Fibroblast of skin of left biceps (primary cell): ENCODE data around the gene C11orf58.

Source experiments
- DNase-seq, 2 experiments: peaks; one replicate each; pipeline ENCODE4 v3.0.0-alpha.2; 2013; ENCODE audit warnings: low read depth in 2 of 2

C11orf58 gene

DNA sequence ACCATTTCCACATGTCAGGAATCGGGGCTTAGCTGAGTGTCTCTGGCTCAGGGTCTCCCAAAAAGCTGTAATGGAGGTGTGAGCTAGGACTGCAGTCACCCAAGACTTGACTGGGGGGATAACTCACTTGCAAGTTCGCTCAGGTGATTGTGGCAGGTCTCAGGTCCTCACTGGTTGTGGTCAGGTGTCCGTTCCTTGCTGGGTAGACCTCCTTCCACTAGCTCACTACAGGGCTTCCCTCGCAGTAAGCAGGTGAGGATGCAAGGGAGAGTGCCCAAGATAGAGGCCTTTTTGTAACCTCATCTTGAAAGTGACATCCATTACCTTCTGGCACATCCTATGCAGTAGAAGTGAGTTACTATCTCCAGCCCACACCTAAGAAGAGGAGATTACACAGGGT is 29.5 kb downstream of the C11orf58 start:
- DNase-seq, result no peak

DNA sequence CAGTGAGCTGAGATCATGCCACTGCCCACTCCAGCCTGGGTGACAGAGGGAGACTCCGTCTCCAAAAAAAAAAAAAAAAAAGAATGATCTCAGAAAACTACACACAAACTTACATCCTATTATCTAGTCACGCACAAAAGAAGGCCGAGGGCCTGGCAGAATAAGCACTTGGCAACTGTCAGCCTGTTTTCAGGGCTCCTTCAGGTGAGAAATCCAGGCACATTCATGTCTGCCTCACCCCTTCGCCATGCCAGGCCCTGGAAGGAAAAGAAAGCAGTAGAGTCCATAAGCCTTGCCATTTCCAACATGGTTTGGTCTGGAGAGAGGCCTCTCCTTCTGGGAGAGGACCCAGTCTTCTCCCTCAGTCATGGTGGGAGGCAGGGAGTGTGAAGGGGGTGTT is 30.9 kb downstream of the C11orf58 start:
- no peak for DNase-seq

DNA sequence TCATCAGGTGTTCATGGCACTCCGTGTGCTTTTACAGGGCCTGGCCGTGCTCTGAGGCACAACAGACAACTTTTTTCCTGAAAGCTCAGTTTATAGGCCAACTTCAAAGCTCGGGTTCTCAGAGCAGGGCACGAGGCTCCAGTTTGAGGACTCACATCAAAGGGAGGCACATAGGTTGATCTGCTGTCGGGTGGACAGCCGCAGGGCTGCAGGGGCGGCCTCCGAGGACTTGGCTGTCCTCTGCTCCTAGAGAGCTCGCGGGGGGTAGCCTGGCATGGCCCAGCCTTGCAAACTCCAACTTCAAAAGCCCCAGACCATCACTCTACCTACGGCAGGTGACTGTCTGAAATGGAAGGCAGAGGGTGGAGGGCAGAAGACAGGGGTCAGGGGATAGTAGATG is 31.6 kb downstream of the C11orf58 start:
- no peak for DNase-seq

DNA sequence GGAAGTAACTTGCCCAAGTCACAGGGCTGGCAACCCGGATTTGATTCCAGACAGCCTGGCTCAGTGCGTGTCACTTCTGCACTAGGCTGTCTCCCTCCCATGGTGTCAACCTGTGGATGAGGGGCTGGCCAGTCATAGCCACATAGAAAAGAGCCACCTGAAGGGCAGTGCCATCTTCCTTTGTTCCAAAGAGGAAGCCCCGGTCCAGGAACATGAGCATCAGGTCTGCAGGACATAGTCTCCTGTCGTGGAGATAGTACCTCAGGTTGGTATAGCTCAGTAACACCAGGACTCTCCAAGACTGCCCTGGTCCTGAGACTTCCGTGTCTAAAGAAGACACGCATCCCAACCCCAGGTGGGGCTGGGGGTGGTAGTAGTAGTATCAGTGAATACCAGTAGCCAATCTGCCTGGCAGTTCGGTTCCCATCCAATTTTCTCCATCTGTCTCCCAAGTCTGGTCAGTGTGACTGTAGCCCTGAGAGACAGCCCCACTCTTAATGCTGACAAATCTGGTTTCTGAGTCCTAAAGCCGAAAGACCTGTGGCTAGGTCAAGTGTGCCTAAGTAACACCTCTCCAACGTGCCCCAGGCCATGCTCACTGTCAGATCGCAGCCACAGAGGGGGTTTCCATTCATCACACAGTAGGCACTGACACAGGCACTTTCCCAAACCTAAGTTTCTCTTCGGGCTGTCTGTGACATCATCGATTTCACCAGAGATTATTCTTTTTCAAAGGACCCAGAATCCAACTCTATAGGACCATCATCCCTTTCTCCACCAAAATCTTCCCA is 33.1 kb downstream of the C11orf58 start:
- no peak for DNase-seq

DNA sequence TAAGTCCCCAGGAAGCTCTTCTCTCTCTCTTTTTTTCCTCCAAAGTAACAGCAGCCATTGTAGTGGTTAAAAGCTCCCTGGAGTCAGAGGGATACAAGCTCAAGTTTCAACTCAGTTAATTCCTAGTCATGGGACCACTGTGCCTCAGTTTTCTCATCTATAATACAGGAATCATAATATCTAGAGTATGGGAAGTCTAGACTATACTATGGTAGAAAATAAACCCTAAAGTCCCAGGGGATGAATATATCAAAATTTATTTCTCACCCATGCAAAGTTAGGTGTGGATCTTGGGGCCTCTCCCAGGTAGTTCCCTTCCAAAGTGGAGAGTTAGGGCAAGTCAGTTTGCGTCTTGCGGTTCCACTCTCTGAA is 33.7 kb downstream of the C11orf58 start:
- no peak for DNase-seq

DNA sequence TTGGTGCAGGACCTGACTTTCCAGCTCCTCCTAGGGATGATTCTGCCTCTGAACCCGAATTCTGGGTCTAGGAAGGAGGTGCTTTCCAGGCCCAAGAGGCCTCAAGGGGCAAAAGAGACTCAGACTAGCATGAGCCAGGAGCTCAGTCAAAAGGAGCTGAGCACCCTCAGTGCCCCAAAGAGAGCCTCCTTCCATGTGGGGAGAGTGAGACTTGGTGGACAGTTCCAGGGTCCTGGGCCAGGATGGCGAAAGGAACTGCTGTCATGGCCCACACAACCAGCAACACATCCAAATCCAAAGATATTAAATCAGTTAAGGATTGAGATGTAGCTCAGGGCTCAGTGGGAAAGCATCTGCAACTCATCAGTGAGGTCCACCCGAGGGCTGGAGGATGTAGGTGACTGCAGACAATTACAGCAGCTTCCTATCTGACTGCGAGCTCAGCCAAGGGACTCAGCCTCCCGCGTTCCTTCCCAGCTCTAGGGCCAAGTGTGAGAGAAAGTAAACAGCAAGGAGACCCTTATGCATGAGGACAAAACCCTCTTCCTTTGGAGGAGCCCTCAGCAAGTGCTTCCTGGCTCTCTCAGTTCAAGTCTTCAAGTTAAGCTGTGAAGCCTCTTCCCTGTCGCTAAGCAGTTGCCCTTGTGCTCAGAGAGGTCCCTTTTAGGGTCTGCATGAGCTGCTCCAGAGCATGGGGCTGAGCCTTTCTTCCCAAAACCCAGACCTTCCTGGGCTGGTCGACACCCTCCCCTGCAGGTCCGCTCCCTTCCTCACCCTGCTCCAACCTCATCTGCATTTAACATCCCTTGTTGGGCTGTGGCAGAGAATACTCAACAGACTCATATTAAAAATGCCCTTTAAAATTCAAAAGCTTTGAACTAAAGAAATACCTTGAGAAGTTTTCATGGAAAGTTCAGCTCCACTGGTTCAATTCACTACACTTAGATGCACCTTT is 35.8 kb downstream of the C11orf58 start:
- DNase-seq, result no peak

DNA sequence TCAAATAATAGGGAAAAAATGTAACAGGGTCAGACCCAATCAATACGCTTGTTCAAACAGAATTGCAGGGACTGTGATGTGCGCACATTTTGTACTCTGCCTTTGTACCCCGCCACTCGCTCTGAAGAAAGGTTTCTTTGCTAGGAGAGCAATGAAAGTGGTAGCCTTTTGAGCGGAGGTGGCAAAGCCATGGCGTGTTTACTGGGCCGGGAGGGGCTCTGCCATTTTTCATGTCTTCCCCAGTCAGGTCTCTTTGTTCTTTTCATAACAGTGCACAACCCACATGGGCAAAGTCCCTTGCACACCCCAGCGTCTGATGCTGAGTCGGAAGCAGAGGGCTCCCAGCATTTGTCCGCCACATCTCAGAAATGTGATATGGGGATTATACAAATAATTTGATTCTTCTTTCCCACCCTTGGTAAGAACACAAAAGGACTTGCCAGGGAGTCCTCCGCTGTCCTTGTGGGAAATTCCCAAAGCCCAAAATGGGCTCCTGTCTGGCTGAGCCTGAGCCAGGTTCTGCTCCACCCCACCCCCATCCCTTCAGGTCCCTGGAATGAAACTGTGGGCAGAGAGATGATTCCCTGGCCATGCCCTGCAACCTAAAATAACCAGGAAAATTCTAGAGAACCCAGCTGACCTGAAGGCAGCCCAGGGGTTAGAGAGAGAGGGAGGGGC is 36.6 kb downstream of the C11orf58 start:
- DNase-seq, result no peak

DNA sequence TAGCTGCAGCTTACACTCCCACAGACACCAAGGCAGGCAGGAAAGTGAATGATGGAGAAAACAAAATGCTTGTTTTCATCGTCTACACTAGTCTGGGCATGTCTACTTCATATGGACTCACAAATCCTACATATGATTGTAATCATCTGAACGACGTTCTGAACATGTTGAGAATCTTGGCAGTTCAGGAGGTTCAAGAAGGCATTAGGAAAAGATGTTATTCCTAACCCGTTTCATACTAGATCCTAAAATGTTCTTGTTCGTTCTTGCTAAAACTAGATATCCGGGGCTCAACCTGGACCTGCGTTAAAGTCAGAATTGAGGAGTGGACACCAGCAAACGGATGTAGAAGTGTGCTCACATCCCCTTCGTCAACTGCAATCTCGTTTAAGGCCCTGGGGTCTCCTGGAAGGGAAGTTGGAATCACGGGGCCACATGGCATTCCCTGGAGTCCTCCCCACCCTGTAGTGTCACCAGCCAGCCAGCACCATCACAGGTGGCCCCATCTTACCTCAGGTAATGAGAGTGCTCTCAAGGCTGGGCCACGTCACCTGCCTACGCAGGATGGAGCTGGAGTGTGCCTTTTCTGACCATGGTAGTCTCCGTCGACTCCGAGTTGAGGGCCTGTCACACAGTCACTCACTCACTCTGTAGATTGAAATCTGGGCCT is 37.3 kb downstream of the C11orf58 start:
- no peak for DNase-seq

DNA sequence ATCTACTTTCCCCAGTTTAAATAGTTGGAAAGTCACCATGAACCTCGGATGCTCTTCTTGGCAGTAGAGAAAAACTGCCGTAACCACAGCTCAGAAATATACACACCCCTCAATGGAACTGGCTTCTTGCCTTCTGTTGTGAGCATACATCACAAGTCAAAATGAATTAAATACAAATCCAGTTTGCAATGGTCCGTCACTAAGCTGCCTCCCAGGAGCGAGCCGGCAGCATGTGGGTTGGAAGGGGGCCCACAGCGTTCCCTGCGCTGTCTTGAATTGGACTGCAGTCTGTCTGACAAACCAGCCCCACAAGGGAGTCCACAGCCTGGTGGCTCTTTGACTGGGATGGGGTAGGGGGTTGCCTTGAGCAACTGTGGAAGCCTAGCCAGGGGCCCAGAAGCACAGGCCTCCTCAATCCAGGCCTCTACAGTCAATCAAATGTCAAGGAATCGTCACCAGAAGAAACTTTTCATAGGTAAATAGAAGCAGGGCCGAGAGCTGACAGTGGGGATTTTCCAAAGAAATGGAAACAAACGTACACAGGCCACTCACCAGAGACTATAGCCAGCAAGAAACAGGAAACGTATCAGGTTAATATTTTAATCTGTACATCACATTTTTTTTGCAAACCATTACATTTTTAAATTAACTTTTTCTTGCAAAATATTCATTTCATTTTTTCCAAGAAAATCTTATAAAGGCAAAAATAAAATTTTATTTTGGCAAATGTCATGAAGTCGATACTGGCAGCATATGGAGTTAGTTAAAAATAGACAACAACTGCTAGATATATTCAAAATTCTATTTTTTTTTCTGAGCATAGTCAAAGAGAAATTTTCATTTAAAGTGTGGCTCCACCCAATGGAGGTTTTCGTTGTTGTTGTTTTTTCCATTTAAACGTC is 38.5 kb downstream of the C11orf58 start:
- peak; percentile 80 for DNase-seq

DNA sequence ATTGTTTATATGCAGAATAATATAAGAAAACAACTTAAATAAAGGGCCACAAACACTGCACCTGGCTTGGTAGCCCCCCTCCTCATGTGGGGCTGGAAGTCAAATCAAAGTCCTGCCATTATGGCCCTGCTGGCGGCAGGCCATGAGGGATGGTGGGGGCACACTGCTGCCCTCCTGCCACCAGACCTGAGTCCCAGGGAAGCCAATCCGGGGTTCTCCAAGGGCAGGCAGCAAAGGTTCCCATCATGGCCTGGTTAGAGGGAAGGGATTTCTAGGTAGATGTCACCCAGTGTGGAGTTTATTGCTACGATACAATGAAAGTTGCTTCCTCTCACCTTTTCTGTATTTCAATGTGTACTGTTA is 39.1 kb downstream of the C11orf58 start:
- no peak for DNase-seq

DNA sequence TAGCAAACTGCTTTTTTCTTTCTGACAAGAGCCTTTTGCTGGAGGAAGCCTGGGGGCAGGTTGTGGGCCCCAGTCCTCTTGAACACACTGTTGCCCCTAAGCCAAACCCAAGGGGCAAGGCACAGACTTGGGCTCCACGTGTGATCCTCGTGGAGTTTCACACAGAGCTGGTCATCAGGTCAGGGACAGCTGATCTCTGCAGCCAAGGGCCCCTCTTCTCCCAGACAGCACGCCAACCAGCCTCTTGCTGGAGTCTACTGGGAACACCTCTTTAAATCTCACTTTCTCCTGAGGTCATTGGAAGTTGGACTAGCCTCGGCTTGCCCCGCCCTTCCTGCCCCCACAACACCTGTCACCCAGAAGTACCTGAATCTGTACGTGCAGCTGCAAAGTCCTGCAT is 39.8 kb downstream of the C11orf58 start:
- no peak for DNase-seq

DNA sequence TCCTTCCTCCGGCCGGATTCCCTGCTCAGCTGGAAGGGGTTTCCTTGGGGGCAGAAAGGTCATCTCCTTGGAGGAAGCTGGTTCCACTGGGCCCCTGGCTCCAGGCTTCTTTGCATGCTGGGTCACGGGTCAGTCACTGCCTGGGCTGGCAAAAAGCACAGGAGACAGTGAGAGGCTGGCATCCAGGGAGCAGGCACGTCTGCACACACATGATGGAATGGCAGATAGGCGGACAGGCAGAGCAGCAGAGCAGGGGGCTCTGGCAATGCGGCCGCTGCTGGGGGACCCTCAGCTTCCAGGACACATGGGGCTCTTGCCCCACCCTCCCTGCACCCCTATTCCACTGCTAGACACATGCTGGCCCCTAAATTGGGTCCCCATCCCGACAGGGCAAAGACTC is 40.4 kb downstream of the C11orf58 start:
- no peak for DNase-seq

DNA sequence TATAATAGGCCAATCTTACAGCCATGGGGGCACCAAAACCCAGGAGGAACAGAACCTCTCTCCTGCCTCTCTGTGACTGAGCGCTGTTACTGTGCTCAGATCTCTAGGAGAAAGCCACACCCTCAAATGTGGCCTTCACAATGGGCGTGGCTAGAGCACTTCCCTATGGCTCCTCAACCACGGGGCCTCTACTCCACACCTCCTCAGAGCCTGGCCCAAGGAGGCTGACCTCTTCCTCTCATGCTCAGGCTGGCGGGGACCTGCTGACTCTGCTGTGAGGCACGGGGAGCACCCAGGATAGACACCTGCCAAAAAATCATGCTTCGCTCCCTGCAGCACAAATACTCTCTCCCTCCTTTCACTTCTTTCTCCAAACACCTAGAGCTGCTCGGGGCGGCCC is 41.0 kb downstream of the C11orf58 start:
- DNase-seq, result no peak

DNA sequence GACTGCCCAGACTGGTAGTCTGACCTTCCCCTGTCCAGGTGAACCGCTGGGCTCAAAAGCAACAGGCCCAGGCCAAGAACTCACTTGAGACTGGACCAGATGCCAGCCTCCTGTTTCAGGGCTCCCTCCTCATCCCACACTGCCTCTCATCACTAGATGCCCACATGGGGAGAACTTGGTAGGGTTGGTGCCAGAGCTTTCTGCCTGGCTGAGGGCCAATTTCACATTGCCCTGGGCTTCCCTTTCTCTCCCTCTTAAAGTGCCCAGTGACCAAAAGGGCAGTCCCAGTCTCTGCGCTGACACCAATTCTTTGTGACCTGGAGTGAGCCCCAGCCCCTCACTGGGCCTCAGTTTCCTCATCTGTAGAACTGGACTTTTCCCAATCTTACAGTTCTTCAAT is 41.7 kb downstream of the C11orf58 start:
- DNase-seq, result no peak

DNA sequence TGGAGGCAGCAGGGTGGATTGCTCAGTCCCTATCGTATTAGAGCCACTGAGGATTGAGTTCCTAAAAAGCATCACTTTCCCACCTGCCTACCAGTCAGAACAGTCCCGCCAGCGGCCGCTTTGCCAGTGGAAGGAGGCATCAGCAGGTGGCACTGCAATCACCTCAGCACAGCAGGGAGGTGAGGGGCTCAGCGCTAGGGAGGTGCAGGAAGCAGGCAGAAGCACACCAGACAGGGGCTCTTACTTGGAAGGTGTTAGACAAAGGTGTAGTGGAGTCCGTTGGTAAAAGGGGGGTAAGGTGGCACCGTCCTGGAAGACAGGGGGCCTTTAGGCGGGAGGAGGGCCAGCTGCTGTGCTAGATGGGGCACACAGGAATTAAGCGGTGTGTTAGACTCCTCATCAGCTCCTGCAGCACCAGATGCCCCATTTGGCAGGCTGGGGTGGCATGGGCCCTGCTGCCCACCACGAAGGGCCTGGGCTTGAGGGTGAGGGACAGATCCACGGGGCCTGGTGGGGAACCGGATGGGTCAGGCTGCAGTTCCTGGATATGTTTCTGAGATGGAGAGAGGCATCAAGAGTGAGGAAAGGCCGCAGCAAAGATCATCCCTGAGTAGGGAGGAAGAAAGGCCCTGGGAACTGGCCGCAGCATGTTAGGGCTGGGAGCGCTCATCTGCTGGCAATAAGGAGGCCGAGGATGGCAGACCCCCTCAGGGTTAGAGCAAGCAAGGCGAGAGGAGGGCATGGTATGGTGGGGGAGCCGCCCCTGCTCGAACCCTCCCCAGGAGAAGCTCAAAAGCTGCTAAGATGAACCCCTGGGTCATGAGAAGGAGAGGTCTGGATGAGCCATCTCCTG is 42.5 kb downstream of the C11orf58 start:
- no peak for DNase-seq

DNA sequence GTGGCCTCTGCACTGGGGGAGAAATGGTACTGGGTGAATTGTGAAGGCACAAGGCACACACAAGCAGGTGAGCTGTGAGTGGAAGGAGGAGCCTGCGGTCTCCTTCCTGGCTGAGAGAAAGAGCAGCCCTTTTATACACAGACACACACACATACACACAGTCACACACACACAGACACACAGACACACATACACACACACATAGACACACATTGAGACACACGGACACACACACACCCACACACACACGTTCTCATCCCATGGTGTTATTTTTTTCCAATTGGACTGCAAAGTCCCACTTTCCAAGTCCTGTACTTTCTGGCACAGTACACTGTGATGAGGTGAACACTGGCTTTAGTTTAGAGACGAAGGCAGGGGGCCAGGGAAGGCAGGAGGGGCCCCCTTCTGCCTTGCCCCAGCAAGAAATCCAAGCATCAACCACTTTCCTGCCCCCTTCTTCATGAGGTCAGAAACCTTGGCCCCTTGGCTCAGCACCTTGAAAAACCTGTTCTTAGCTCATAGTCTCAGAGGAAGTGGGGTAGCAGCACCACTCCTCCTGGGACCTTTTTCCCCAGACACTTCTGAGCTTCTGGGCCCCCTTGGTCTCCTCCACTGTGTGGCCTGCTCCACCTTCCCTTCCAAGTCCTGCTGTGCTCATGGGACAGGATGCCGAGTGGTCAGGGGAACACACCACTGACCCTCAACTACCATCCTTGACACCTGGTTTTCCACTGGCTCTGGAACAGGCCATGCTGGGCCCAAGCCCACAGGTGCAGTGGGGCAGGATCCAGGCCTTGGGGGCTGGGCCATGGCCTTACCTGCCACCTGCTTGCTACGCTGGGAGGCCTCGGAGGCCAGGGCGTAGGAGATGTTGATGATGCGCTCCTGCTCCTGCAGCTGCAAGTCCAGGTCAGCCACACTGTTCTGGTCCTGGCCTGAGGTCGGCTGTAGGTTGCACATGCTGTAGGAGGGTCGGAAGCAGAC is 43.8 kb downstream of the C11orf58 start:
- no peak for DNase-seq

DNA sequence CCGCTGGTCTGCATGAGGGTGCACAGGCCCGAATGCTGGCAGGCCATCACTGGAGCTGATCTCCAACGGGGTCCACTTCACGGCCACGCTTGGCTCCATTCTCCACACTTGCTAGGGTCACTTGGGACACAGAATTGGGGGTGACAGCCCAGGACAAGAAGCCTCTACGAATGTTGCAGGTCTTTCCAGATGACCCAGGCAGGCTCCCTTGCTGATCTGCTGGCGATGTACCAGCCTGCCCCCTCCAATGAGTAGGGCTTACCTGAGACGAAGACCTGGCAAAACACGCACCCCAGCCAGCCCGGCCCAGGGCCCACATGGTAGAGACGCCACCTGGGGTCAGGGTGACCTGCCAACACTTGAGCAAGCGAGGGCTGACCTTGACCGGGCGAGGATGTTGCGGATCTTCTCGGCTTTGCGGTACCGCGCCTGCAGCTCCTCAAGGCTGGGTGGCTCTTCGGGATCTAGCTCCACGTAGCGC is 44.9 kb downstream of the C11orf58 start:
- DNase-seq, result no peak

DNA sequence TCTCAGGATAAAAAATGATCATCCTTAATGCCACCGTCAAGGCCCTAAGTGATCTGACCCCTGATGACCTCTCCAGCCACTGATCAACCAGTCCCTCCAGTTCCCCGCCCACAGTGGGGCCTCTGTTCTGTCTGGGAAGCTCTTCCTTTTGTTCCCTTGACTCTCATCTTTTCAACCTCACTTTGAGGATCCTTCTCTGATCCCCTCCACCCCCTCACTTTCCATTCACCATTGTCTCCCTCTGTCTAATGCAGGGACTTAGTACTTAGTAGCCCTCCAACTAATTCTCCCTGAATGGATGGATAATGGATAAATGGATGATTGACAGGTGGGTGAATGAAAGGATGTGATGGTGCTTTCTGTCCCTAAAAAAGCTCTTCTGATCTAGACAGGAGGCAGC is 45.6 kb downstream of the C11orf58 start:
- DNase-seq, result no peak

DNA sequence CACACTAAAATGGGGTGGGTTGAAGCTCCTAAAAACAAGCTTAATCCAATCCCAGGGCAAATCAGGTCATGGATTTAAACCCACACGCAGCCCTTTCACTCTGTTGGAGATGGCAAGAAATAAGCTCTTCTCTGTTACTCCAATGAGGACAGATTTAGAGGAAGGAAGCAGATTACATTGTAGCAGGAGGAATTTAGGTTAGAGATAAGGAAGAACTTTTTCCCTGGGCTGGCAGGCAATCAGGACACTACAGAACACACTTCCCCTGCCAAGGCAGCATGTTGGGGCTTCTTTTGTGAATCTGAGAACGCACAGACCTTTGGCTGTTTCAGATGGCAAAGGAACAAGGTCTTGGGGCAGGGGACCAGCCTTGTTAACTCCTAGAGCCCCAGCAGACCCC is 46.2 kb downstream of the C11orf58 start:
- no peak for DNase-seq
